Testis (tissue), 2 donors: ENCODE results near the gene PLA2G2D.
A peak's percentile ranks its signal among the peaks of the same experiment; 100 is the strongest.

Experiments used
- CTCF ChIP-seq, 3 experiments: fragments of 450-650 bp in 2 of 3; fragments of 200-600 bp in 1 of 3; sonication (generic) in 1 of 3; IDR thresholded peaks; one replicate each; pipeline ENCODE4 v1.5.1; 2016 to 2019; ENCODE audit warnings: antibody characterized with exemption in 3 of 3, mild to moderate bottlenecking in 2 of 3, moderate library complexity in 1 of 3
- POLR2A ChIP-seq: fragments of 450-650 bp; IDR thresholded peaks from one replicate; pipeline ENCODE4 v1.6.1; 2017; ENCODE audit warnings: antibody characterized with exemption, mild to moderate bottlenecking, moderate library complexity

DNA sequence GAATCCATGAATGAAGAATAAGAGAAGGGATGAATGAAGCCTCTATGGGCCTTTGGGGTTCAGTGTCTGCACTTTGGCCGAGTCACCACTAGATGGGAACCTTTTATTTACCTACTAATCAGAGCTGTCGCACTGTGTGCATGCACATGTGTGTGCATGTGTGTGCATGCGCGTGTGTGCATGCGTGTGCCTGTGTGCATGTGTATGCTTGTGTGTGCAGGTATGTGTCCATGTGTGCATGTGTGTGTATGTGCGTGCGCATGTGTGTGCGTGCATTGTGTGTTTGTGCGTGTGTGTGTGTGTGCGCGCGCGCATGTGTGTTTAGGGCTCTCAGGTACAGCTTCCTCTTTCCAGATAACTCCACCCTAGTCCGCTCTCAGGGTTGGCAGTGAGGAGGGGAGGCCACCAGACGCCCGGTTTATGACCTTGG, 46.2 kb upstream of the PLA2G2D start:
- TF ChIP-seq CTCF (IDR thresholded peaks at IDR 0.05): peak in 2 of 3 experiments; percentile 18 to 43
- TF ChIP-seq POLR2A: no peak
